GM12878 (cell line): ENCODE results near the gene VAX1. TPM values are rescaled to one million over a fixed set of nuclear protein-coding genes. Genes with fewer than 3 reads are reported as not detected.

Source experiments
- ATAC-seq: fragments of 200-7000 bp; cut with Tn5 transposase; 3 replicates; pipeline ENCODE4 v1.9.1; 2020; ENCODE audit warnings: mild to moderate bottlenecking, moderate library complexity
- BruUV-seq: library from RNA; stranded (reverse); fragments of 400-500 nt; replicated peaks from 2 replicates; lab custom pipeline; 2021; lab: Mats Ljungman, UMichigan
- CTCF ChIA-PET: fragments of 300-600 bp; sonication (Branson Sonifier 250); formaldehyde crosslinking; extraction: SDS; loops from one replicate; lab custom pipeline; 2021; ENCODE audit warnings: inconsistent platforms; lab: Yijun Ruan, JAX
- POLR2A ChIA-PET: fragments of 350-600 bp; formaldehyde crosslinking; extraction: SDS; loops from one replicate; lab custom pipeline; 2021; ENCODE audit warnings: inconsistent platforms; lab: Charles Lee
- RAD21 ChIA-PET: fragments of 300-600 bp; sonication (Branson Sonifier 250); formaldehyde crosslinking; loops from one replicate; lab custom pipeline; 2023; ENCODE audit warnings: antibody characterized with exemption; ENCODE audit not compliant: unreplicated experiment; lab: Charles Lee
- SMC1A ChIA-PET: fragments of 300-600 bp; sonication (Branson Sonifier 250); formaldehyde crosslinking; loops from one replicate; lab custom pipeline; 2023; ENCODE audit not compliant: unreplicated experiment, uncharacterized antibody; lab: Charles Lee
- DNase-seq: peaks from one replicate; pipeline ENCODE4 v3.0.0-alpha.2; 2011; ENCODE audit warnings: low read depth, low spot score
- FAIRE-seq: peaks from 3 replicates; lab custom pipeline; 2011; peaks lifted over from hg19 to GRCh38; lab: Jason Lieb, UNC
- H2AFZ ChIP-seq: 2 replicates; pipeline ENCODE4 v1.6.0; 2011; ENCODE audit warnings: low read depth, low read length, control low read depth; ENCODE audit not compliant: control insufficient read depth
- H3K27ac ChIP-seq: 2 replicates; pipeline ENCODE4 v1.5.1; 2011; ENCODE audit warnings: control low read depth; ENCODE audit not compliant: control insufficient read depth, insufficient read depth
- H3K27me3 ChIP-seq, 2 experiments: replicated peaks in 1 of 2; 2 replicates each; pipeline versions ENCODE4 v1.6.0 to v1.6.1; 2011; ENCODE audit warnings: low read length in 1 of 2; ENCODE audit not compliant: control insufficient read depth in 2 of 2, insufficient read depth in 2 of 2
- H3K36me3 ChIP-seq, 2 experiments: 2 replicates each; pipeline ENCODE4 v1.5.1; 2011; ENCODE audit warnings: low read length in 1 of 2; ENCODE audit not compliant: control insufficient read depth in 2 of 2, insufficient read depth in 2 of 2
- H3K4me1 ChIP-seq: 2 replicates; pipeline ENCODE4 v1.6.1; 2011; ENCODE audit warnings: mild to moderate bottlenecking, low read length, moderate library complexity, mixed read lengths; ENCODE audit not compliant: control insufficient read depth, insufficient read depth
- H3K4me2 ChIP-seq: 2 replicates; pipeline ENCODE4 v1.6.0; 2011; ENCODE audit warnings: control low read depth; ENCODE audit not compliant: control insufficient read depth, insufficient read depth
- H3K4me3 ChIP-seq: fragments of 200-600 bp; sonication (generic); 2 replicates; pipeline ENCODE4 v1.5.1; 2016
- H3K79me2 ChIP-seq: 2 replicates; pipeline ENCODE4 v1.6.0; 2011; ENCODE audit warnings: low read length; ENCODE audit not compliant: control insufficient read depth, insufficient read depth
- H3K9ac ChIP-seq: 2 replicates; pipeline ENCODE4 v1.8.0; 2011; ENCODE audit warnings: low read length, control low read depth, mixed read lengths; ENCODE audit not compliant: control insufficient read depth, insufficient read depth
- H3K9me3 ChIP-seq: replicated peaks from 3 replicates; pipeline ENCODE4 v1.5.1; 2011; ENCODE audit warnings: mild to moderate bottlenecking, low read length; ENCODE audit not compliant: control insufficient read depth, insufficient read depth
- H4K20me1 ChIP-seq: 2 replicates; pipeline ENCODE4 v1.6.0; 2011; ENCODE audit not compliant: control insufficient read depth, insufficient read depth
- WGBS: methylation state at CpG from one replicate; pipeline ENCODE4 v1.1.6; 2016; ENCODE audit warnings: low lambda C conversion rate; ENCODE audit not compliant: insufficient replicate concordance, insufficient coverage; ENCODE audit errors: missing lambda C conversion rate; 5-methylcytosine and 5-hydroxymethylcytosine counted together
- in situ Hi-C: fragments of 300-500 bp; cut with MboI; formaldehyde crosslinking; loops from 9 replicates; pipeline ENCODE4 v1.14.3; 2018; ENCODE audit warnings: mixed read lengths
- intact Hi-C: fragments of 100-400 bp; cut with micrococcal nuclease; formaldehyde crosslinking; loops from one replicate; pipeline ENCODE4 v1.14.2; 2022; ENCODE audit not compliant: unreplicated experiment
- polyA plus RNA-seq, 11 experiments: library from polyadenylated mRNA; depleted of rRNA in 4 of 11; unstranded in 6 of 11; stranded (reverse) in 5 of 11; fragments of >200 nt; fragmentation: Nextera tagmentation in 4 of 11; fragmentation: Illumina TruSeq in 1 of 11; extraction: Ambion mirVana in 4 of 11; extraction: Trizol in 1 of 11; gene quantifications; 1 replicate in 1 of 11; 2 replicates in 10 of 11; pipeline versions ENCODE4 v1.2.1 to v1.2.3, GENCODE V29; 2011 to 2016; ENCODE audit warnings: inconsistent platforms in 2 of 11, missing spikeins in 2 of 11, low read depth in 1 of 11
- total RNA-seq, 4 experiments: library from RNA; depleted of rRNA in 3 of 4; stranded (reverse); fragments of >200 nt in 3 of 4; fragmentation: Illumina TruSeq in 1 of 4; extraction: Trizol in 1 of 4; gene quantifications; 2 replicates each; pipeline versions ENCODE4 v1.2.1 to v1.2.3, GENCODE V29; 2013 to 2021
- TF ChIP-seq, protein P1 (sequence below): IDR thresholded peaks from 2 replicates; pipeline ENCODE4 v1.6.1; 2012; ENCODE audit warnings: mild to moderate bottlenecking, low read depth, low read length
- TF ChIP-seq, protein P2 (sequence below): IDR thresholded peaks from 2 replicates; pipeline ENCODE4 v1.6.1; 2011; ENCODE audit warnings: borderline replicate concordance, low read depth, mild to moderate bottlenecking, moderate library complexity, low read length; ENCODE audit not compliant: insufficient read depth, poor library complexity, severe bottlenecking

VAX1 gene
- total and polyA plus RNA-seq, 10 of the 15 experiments (the other 5 are each of a cell fraction or from before 2014, with no cell fraction given) = not detected

DNA sequence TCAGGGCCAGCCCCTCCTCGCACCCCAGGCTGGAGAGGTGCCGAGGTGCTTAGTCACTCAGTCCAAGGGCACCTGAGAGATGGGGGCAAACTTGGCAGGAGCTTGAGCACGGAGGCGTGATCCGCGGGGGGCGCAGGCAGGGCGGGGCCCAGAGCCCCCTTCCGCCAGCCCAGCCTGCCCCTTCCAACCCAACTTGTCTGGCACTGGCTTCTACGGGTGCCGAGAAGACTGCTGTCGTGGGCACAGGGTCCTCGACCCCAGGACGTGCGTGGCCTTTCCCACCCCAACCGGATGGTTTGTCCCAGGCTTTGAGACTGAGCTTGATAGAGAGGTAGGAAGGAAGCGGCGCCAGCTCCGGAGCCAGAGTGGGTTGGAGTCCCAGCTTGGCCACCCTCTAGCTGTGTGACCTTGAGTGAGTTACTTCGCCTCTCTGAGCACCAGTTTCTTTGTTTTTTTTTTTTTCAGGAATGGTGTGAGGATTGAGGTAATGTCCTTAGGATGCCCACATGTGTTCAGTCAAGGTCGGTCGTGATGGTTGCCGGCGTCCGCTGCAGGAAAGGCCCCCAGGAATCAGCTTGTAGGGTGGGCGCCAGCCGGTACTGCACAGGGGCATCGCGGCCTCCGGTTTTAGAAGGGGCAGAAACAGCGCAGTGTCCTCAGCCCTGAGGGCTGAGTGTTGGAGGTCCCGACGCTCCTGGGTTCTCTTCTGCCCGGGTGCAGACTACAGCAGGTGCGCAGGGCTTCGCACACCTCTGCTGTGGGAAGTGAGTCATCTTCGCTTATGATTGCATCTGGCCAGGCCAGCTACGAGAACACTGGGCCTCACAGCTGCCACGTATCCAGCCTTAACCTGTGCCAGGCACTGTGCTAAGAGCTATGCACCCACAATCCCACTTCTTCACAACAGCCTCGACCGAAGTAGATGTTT lies 28.6 kb upstream of the VAX1 start:
- Histone ChIP-seq H3K9ac (no peak overlapping the region), H3K27ac (no peak overlapping the region), H3K4me3 (no peak overlapping the region), H4K20me1 (no peaks in the 10 kb centered on the region), H2AFZ (no peak overlapping the region), H3K27me3 (peaks cover 24 to 31% of the 10 kb centered on the region in 2 experiments), H3K4me1 (no peaks in the 10 kb centered on the region), H3K4me2 (no peak overlapping the region), H3K36me3 (no peaks in the 10 kb centered on the region), H3K9me3 (no peaks in the 10 kb centered on the region), H3K79me2 (no peaks in the 10 kb centered on the region)
- intact Hi-C loops = no loop called here
- ATAC-seq (no peak), DNase-seq (no peak), FAIRE-seq (no peak)
- ChIA-PET POLR2A (no interaction called here), SMC1A (interaction anchor here (0.6 to 3.1 kb wide), 5 partner anchors 240 to 378 kb away, joined by 3 to 21 read pairs (median 4); no protein-coding TSS in a partner anchor), CTCF (interaction anchor here (0.6 to 11.2 kb wide), 13 partner anchors 8 to 1106 kb away, joined by 3 to 286 read pairs (median 7); no protein-coding TSS in a partner anchor), RAD21 (interaction anchor here (1.0 to 5.2 kb wide), 4 partner anchors 365 to 379 kb away, joined by 3 to 47 read pairs (median 4); no protein-coding TSS in a partner anchor)
- no TSS peak for BruUV-seq
- WGBS = 35% methylated on average over 38 of the region's 41 CpGs
- TF ChIP-seq, protein P1, sequence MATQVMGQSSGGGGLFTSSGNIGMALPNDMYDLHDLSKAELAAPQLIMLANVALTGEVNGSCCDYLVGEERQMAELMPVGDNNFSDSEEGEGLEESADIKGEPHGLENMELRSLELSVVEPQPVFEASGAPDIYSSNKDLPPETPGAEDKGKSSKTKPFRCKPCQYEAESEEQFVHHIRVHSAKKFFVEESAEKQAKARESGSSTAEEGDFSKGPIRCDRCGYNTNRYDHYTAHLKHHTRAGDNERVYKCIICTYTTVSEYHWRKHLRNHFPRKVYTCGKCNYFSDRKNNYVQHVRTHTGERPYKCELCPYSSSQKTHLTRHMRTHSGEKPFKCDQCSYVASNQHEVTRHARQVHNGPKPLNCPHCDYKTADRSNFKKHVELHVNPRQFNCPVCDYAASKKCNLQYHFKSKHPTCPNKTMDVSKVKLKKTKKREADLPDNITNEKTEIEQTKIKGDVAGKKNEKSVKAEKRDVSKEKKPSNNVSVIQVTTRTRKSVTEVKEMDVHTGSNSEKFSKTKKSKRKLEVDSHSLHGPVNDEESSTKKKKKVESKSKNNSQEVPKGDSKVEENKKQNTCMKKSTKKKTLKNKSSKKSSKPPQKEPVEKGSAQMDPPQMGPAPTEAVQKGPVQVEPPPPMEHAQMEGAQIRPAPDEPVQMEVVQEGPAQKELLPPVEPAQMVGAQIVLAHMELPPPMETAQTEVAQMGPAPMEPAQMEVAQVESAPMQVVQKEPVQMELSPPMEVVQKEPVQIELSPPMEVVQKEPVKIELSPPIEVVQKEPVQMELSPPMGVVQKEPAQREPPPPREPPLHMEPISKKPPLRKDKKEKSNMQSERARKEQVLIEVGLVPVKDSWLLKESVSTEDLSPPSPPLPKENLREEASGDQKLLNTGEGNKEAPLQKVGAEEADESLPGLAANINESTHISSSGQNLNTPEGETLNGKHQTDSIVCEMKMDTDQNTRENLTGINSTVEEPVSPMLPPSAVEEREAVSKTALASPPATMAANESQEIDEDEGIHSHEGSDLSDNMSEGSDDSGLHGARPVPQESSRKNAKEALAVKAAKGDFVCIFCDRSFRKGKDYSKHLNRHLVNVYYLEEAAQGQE = no peak
- TF ChIP-seq, protein P2, sequence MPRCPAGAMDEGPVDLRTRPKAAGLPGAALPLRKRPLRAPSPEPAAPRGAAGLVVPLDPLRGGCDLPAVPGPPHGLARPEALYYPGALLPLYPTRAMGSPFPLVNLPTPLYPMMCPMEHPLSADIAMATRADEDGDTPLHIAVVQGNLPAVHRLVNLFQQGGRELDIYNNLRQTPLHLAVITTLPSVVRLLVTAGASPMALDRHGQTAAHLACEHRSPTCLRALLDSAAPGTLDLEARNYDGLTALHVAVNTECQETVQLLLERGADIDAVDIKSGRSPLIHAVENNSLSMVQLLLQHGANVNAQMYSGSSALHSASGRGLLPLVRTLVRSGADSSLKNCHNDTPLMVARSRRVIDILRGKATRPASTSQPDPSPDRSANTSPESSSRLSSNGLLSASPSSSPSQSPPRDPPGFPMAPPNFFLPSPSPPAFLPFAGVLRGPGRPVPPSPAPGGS = peak; percentile 54
- in situ Hi-C loops = no loop called here
